Sigmoid colon (tissue), 7 donors: ENCODE data around the gene C1orf52. TPM values are rescaled to one million over a fixed set of nuclear protein-coding genes. Genes with fewer than 3 reads are reported as not detected.

Experiments used
- DNase-seq: peaks from one replicate; pipeline ENCODE4 v3.0.0-alpha.2; 2019
- H3K27ac ChIP-seq, 4 donors: fragments of 200-600 bp; sonication (generic); one replicate each; pipeline ENCODE4 v1.5.1; 2016 to 2019; ENCODE audit warnings: mild to moderate bottlenecking in 1 of 4
- H3K27me3 ChIP-seq, 3 donors: fragments of 200-600 bp; sonication (generic); one replicate each; pipeline ENCODE4 v1.5.1; 2019; ENCODE audit warnings: mild to moderate bottlenecking in 1 of 3
- H3K36me3 ChIP-seq, 4 donors: fragments of 200-600 bp; sonication (generic); one replicate each; pipeline ENCODE4 v1.5.1; 2016 to 2019
- H3K4me1 ChIP-seq, 4 donors: fragments of 200-600 bp; sonication (generic); one replicate each; pipeline ENCODE4 v1.5.1; 2017 to 2019
- H3K4me3 ChIP-seq, 4 donors: fragments of 200-600 bp; sonication (generic); one replicate each; pipeline ENCODE4 v1.5.1; 2017 to 2019; ENCODE audit warnings: mild to moderate bottlenecking in 2 of 4, moderate library complexity in 1 of 4
- H3K9me3 ChIP-seq, 4 donors: fragments of 200-600 bp in 3 of 4; sonication (generic) in 3 of 4; one replicate each; pipeline versions ENCODE4 v1.5.1 to v1.6.1; 2013 to 2019
- EP300 ChIP-seq, 4 donors: sonication (generic); formaldehyde crosslinking; IDR thresholded peaks; one replicate each; pipeline ENCODE4 v1.6.1; 2017; ENCODE audit warnings: antibody characterized with exemption in 4 of 4
- POLR2A ChIP-seq, 2 donors: fragments of 450-650 bp; IDR thresholded peaks; one replicate each; pipeline ENCODE4 v1.6.1; 2016; ENCODE audit warnings: antibody characterized with exemption in 2 of 2, mild to moderate bottlenecking in 2 of 2, moderate library complexity in 2 of 2
- POLR2AphosphoS5 ChIP-seq, 4 donors: sonication (generic); formaldehyde crosslinking; IDR thresholded peaks; one replicate each; pipeline ENCODE4 v1.6.1; 2017; ENCODE audit warnings: antibody characterized with exemption in 4 of 4
- WGBS, 2 donors: extraction: QIAGEN DNeasy Blood & Tissue Kit; methylation state at CpG; one replicate each; pipeline ENCODE4 v1.1.7; 2013; 5-methylcytosine and 5-hydroxymethylcytosine counted together
- intact Hi-C: fragments of 100-400 bp; cut with DNase I; formaldehyde crosslinking; loops from one replicate; pipeline ENCODE4 v1.15.1; 2023
- polyA plus RNA-seq, 3 donors: library from polyadenylated mRNA; stranded (reverse); fragments of 200-250 nt; gene quantifications; one replicate each; pipeline ENCODE4 v1.2.3, GENCODE V29; 2013
- total RNA-seq, 4 donors: library from RNA; depleted of rRNA; stranded (reverse); fragments of >200 nt; gene quantifications; one replicate each; pipeline ENCODE4 v1.1.0, GENCODE V29; 2016
- TF ChIP-seq, protein P1 (sequence below), 4 experiments: fragments of 450-650 bp in 3 of 4; fragments of 200-600 bp in 1 of 4; IDR thresholded peaks; one replicate each; pipeline ENCODE4 v1.5.1; 2016 to 2019; ENCODE audit warnings: antibody characterized with exemption in 4 of 4, mild to moderate bottlenecking in 3 of 4, moderate library complexity in 2 of 4
- donor health status: healthy with polysubstance abuse.
- donor health status: Bipolar disorder and iron deficiency.
- donor health status: healthy.

C1orf52 gene
- total RNA-seq (10 to 100 TPM in 3 of 4 donors, 1 to 10 TPM in 1; 8.9 to 31.1 (median 19.4) TPM), polyA plus RNA-seq (10 to 100 TPM; 13.2 to 24.0 (median 13.4) TPM)

DNA sequence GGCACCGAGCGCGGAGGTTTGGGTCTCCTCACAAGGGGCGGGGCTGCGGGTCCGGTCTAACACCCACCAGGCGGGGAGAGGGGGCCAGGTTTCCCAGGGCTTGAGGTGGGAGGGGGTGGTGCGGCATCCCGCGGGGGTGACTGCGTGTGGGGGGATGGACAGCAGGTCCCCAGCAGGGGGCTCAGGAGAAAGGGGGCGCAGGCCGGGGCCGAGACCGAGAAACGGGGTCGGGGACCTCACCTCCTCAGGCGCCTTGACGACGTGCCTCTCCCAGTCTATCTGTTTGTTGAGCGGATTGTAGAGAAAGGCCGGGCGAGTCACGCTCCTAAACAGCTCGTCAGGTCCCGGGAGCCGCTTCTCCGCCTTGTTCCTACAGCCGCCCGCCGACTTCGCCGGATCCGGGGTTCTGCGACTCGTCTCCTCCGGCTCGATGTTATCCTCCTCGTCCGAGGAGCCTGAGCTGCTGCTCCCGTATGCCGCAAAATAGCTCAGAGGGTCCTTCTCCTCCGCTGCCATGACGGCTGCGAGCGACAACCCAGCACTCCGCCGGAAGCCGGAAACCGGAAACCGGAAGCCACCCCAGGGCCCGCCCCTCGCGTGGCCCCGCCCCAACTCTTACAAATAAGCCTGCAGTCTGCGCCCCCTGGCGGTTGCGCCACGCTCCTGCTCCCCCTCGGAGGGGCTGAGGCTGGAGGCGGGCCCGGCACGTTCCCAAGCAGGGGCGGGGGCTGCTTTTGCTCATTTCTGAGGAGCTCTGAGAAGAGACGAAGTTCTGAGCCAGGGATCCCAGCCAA is at the start of gene C1orf52:
C1orf52 (minus strand) TSS at position 545 of the 794 bp plus-strand sequence; CDS start at position 516, 29 bp downstream.
- Histone ChIP-seq H3K9me3 (no peaks in the 10 kb centered on the region), H3K36me3 (peaks cover 0 to 32% (median 3%) of the 10 kb centered on the region in 4 donors), H3K4me3 (peak within 1 kb of the TSS; percentile 69 to 94 (median 88)), H3K27ac (peak within 1 kb of the TSS; percentile 76 to 89 (median 84)), H3K27me3 (no peaks in the 10 kb centered on the region), H3K4me1 (peaks cover 0 to 49% (median 35%) of the 10 kb centered on the region in 4 donors)
- DNase-seq = peak; percentile 97
- TF ChIP-seq EP300 (IDR thresholded peaks at IDR 0.05) = no peak
- peak; percentile 73 to 95 (median 88) for TF ChIP-seq POLR2AphosphoS5 (IDR thresholded peaks at IDR 0.05)
- TF ChIP-seq, protein P1, sequence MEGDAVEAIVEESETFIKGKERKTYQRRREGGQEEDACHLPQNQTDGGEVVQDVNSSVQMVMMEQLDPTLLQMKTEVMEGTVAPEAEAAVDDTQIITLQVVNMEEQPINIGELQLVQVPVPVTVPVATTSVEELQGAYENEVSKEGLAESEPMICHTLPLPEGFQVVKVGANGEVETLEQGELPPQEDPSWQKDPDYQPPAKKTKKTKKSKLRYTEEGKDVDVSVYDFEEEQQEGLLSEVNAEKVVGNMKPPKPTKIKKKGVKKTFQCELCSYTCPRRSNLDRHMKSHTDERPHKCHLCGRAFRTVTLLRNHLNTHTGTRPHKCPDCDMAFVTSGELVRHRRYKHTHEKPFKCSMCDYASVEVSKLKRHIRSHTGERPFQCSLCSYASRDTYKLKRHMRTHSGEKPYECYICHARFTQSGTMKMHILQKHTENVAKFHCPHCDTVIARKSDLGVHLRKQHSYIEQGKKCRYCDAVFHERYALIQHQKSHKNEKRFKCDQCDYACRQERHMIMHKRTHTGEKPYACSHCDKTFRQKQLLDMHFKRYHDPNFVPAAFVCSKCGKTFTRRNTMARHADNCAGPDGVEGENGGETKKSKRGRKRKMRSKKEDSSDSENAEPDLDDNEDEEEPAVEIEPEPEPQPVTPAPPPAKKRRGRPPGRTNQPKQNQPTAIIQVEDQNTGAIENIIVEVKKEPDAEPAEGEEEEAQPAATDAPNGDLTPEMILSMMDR (IDR thresholded peaks at IDR 0.05) = peak; percentile 92 to 100 (median 97)
- TF ChIP-seq POLR2A (IDR thresholded peaks at IDR 0.05) = peak; percentile 57 to 67
- intact Hi-C loops = loop anchor here (1.0 to 5.0 kb wide), 2 partner anchors 57 to 150 kb away; partner anchors contain the start of gene SYDE2
- WGBS, 2 donors = 1% methylated on average over 65 of the region's 65 CpGs

DNA sequence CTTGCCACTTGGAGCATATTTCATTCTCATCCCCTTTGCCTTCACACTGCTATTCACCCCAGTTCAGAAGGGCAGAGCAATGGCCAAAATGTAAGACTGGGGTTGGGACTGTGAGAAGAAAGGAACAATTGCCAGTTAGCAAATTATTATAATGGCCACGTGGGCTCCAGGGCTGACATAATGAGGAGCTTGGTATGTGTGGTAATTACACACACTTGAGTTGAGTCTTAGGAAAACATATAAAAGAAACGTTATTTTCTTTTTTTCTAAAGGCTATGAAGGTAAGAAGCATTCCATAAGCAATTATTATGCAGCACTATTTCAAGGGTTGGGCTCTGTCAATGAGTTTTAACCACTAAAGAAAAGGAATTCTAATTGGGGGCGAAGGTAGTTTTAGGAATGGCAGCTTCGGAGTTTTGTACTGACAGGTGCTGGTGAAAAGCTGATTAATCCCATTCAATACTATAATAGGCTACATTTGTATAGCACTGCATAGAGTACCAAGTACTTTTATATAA is 49.4 kb upstream of the C1orf52 start:
- Histone ChIP-seq H3K36me3 (no peaks in the 10 kb centered on the region), H3K4me3 (no peak overlapping the region), H3K9me3 (no peaks in the 10 kb centered on the region), H3K27ac (no peak overlapping the region), H3K4me1 (peaks cover 0 to 13% (median 6%) of the 10 kb centered on the region in 4 donors), H3K27me3 (no peaks in the 10 kb centered on the region)
- no peak for TF ChIP-seq POLR2AphosphoS5 (IDR thresholded peaks at IDR 0.05)
- intact Hi-C loops = loop anchor here (1.0 to 10.0 kb wide), 6 partner anchors 156 to 576 kb away; partner anchors contain the start of genes DDAH1 and ZNHIT6
- DNase-seq = no peak
- WGBS, 2 donors = 37 to 75% methylated on average over 4 of the region's 4 CpGs

DNA sequence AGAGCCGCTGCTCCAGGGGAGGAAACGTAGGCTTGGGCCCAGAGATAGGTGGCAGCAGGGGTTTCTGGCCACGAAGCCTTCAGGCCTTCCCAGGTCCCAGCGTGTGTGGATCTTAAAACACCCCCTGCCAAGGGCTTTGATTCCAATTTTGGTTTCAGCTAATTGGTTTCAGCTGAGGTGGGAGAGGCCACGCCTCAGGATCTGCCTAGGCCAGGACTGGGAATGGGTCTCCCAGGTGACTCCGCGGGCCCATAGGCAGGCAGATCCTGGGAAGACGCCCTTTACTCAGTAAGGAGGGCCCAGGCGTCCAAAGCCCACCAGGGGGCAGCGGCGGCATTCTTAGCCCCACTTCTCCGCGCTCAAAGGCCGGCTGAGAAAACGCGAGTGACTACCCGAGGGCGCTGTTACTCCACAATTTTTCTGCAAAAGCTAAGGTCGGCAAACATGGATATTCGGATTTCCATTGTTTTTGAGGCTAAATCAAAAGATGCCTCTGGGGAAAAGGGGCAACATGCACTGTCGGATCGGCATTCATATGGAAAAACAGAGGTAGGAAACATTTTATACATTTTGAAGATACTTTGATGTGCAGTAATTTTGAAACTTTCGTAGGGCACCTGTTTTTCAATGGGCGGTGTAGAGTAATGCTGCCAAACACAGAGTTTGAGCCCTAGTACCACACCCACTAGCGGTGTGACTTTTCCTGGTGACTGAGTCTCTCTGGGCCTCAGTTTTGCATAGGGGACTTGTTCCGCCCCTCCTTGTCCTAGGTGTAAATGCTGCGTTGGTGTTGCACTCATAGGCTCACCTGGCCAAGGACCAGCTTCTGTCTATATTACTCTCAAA is 48.7 kb upstream of the C1orf52 start:
- Histone ChIP-seq H3K4me1 (peaks cover 0 to 8% (median 3%) of the 10 kb centered on the region in 4 donors), H3K36me3 (no peaks in the 10 kb centered on the region), H3K9me3 (no peaks in the 10 kb centered on the region), H3K27me3 (no peaks in the 10 kb centered on the region), H3K27ac (peak overlapping the region in 1 of 4 donors; percentile 14), H3K4me3 (no peak overlapping the region)
- TF ChIP-seq POLR2AphosphoS5 (IDR thresholded peaks at IDR 0.05) = peak in 2 of 4 donors; percentile 13 to 19
- TF ChIP-seq, protein P1 (IDR thresholded peaks at IDR 0.05) = peak; percentile 95 to 99 (median 97)
- no peak for TF ChIP-seq POLR2A (IDR thresholded peaks at IDR 0.05)
- TF ChIP-seq EP300 (IDR thresholded peaks at IDR 0.05) = no peak
- intact Hi-C loops = loop anchor here (1.0 to 10.0 kb wide), 5 partner anchors 157 to 577 kb away; partner anchors contain the start of genes DDAH1 and ZNHIT6
- 18 to 25% methylated on average over 27 of the region's 27 CpGs for WGBS, 2 donors
- DNase-seq = peak; percentile 94

DNA sequence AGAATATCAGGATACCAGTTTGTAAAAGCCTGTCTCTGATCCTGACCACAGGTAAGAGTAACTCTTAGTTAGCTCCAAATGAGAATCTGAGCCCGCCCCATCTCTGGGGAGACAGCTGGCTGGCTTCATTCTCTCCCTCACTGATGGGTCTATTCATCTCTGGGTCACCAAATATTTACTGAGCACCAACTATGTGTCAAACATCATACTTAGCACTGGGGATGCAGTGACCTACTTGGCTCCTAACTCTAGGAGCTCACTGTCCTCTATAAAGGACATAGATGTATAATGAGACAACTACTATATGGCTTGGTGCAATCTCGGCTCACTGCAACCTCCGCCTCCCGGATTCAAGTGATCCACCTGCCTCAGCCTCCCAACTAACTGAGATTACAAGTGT is 46.8 kb upstream of the C1orf52 start:
- 94 to 95% methylated on average over 4 of the region's 4 CpGs for WGBS, 2 donors
- Histone ChIP-seq H3K4me3 (no peak overlapping the region), H3K9me3 (no peaks in the 10 kb centered on the region), H3K36me3 (no peaks in the 10 kb centered on the region), H3K27me3 (no peaks in the 10 kb centered on the region), H3K4me1 (peaks cover 0 to 8% (median 3%) of the 10 kb centered on the region in 4 donors), H3K27ac (no peak overlapping the region)
- no peak for DNase-seq
- intact Hi-C loops = loop anchor here (5.0 to 10.0 kb wide), 2 partner anchors 401 to 579 kb away; partner anchors contain the start of gene ZNHIT6
- TF ChIP-seq, protein P1 (IDR thresholded peaks at IDR 0.05) = no peak
- TF ChIP-seq EP300 (IDR thresholded peaks at IDR 0.05) = no peak
- no peak for TF ChIP-seq POLR2A (IDR thresholded peaks at IDR 0.05)
- no peak for TF ChIP-seq POLR2AphosphoS5 (IDR thresholded peaks at IDR 0.05)
